HCT116 (cell line): ENCODE results near the gene SH2B2. TPM values are rescaled to one million over a fixed set of nuclear protein-coding genes. Genes with fewer than 3 reads are reported as not detected.
"Not testable (repeated sequence)": the region's sequence is repeated elsewhere in the genome, so short reads cannot be mapped to it uniquely, and the experiment has no call there.

Experiments
- ATAC-seq: fragments of 200-7000 bp; cut with Tn5 transposase; 2 replicates; pipeline ENCODE4 v1.9.1; 2020; ENCODE audit warnings: mild to moderate bottlenecking, moderate library complexity
- BruUV-seq: library from RNA; stranded (reverse); fragments of 400-500 nt; replicated peaks from 2 replicates; lab custom pipeline; 2021; lab: Mats Ljungman, UMichigan
- CTCF ChIA-PET: fragments of 300-600 bp; sonication (Branson Sonifier 250); formaldehyde crosslinking; loops from one replicate; lab custom pipeline; 2021; ENCODE audit warnings: antibody characterized with exemption; lab: Charles Lee
- POLR2A ChIA-PET: fragments of 300-600, 350-600 bp; sonication (Branson Sonifier 250); formaldehyde crosslinking; loops from one replicate; lab custom pipeline; 2021; ENCODE audit warnings: antibody characterized with exemption; lab: Charles Lee
- RAD21 ChIA-PET, 2 experiments: fragments of 300-600 bp; sonication (Branson Sonifier 250); formaldehyde crosslinking; loops; one replicate each; lab custom pipeline; 2023; ENCODE audit warnings: low total read pairs in 2 of 2; ENCODE audit not compliant: uncharacterized antibody in 2 of 2, unreplicated experiment in 2 of 2, low non-redundant PET in 1 of 2; lab: Charles Lee
- DNase-seq: peaks from one replicate; pipeline ENCODE4 v3.0.0-alpha.2; 2010; ENCODE audit warnings: low read depth, low spot score
- H2AFZ ChIP-seq: fragments of 200-600 bp; shearing (Covaris generic), sonication (generic); 2 replicates; pipeline ENCODE4 v1.6.1; 2017; ENCODE audit warnings: low read depth, mixed run types, mixed read lengths, antibody characterized with exemption, low read length; ENCODE audit not compliant: poor library complexity, severe bottlenecking
- H3K27ac ChIP-seq: 2 replicates; pipeline ENCODE4 v1.5.1; 2012; ENCODE audit warnings: low read depth, low read length
- H3K27me3 ChIP-seq: fragments of 200-600 bp; sonication (generic); 2 replicates; pipeline ENCODE4 v1.6.1; 2016; ENCODE audit warnings: mixed run types, low read length, mixed read lengths; ENCODE audit not compliant: insufficient read depth
- H3K36me3 ChIP-seq, 2 experiments: fragments of 200-500 bp in 1 of 2; fragments of 200-600 bp in 1 of 2; sonication (Bioruptor generic) in 1 of 2; sonication (generic) in 1 of 2; 2 replicates each; pipeline versions ENCODE4 v1.5.1 to v1.6.1; 2014 to 2016; ENCODE audit warnings: low read length in 2 of 2, inconsistent platforms in 1 of 2, mixed read lengths in 1 of 2, mixed run types in 1 of 2; ENCODE audit not compliant: insufficient read depth in 2 of 2, control insufficient read depth in 1 of 2
- H3K4me1 ChIP-seq, 2 experiments: fragments of 200-600 bp in 1 of 2; sonication (generic) in 1 of 2; 2 replicates each; pipeline versions ENCODE4 v1.5.1 to v1.6.1; 2012 to 2017; ENCODE audit warnings: low read length in 2 of 2, inconsistent platforms in 1 of 2, mild to moderate bottlenecking in 1 of 2, mixed read lengths in 1 of 2, mixed run types in 1 of 2, moderate library complexity in 1 of 2; ENCODE audit not compliant: insufficient read depth in 2 of 2, control insufficient read depth in 1 of 2
- H3K4me2 ChIP-seq: fragments of 200-600 bp; sonication (generic); 2 replicates; pipeline ENCODE4 v1.6.1; 2017; ENCODE audit warnings: mixed run types, low read length, mixed read lengths
- H3K4me3 ChIP-seq, 2 experiments: fragments of 200-600 bp in 1 of 2; sonication (generic) in 1 of 2; replicated peaks in 1 of 2; 2 replicates each; pipeline ENCODE4 v1.5.1; 2011 to 2016; ENCODE audit warnings: low read length in 2 of 2, control low read depth in 1 of 2, low read depth in 1 of 2, mild to moderate bottlenecking in 1 of 2, mixed read lengths in 1 of 2, mixed run types in 1 of 2
- H3K79me2 ChIP-seq: fragments of 200-600 bp; sonication (generic); 2 replicates; pipeline ENCODE4 v1.6.1; 2017; ENCODE audit warnings: mild to moderate bottlenecking, mixed run types, low read length, moderate library complexity, mixed read lengths; ENCODE audit not compliant: insufficient read depth
- H3K9ac ChIP-seq: fragments of 200-600 bp; sonication (generic); 2 replicates; pipeline ENCODE4 v1.6.1; 2016; ENCODE audit warnings: low read length, mixed read lengths
- H3K9me2 ChIP-seq: fragments of 200-600 bp; sonication (generic), shearing (Covaris generic); 2 replicates; pipeline ENCODE4 v1.6.1; 2017; ENCODE audit warnings: mixed run types, mild to moderate bottlenecking, moderate library complexity; ENCODE audit not compliant: insufficient read depth
- H3K9me3 ChIP-seq, 2 experiments: fragments of 200-500 bp in 1 of 2; fragments of 200-600 bp in 1 of 2; sonication (Bioruptor generic) in 1 of 2; sonication (generic) in 1 of 2; 2 replicates each; pipeline ENCODE4 v1.6.1; 2014 to 2017; ENCODE audit warnings: low read length in 2 of 2, mixed read lengths in 2 of 2, inconsistent platforms in 1 of 2, low read depth in 1 of 2, mild to moderate bottlenecking in 1 of 2, mixed run types in 1 of 2, moderate library complexity in 1 of 2; ENCODE audit not compliant: control insufficient read depth in 1 of 2, insufficient read depth in 1 of 2
- H4K20me1 ChIP-seq: fragments of 200-600 bp; sonication (generic), shearing (Covaris generic); 2 replicates; pipeline ENCODE4 v1.6.1; 2017; ENCODE audit warnings: mixed run types, mild to moderate bottlenecking, moderate library complexity; ENCODE audit not compliant: insufficient read depth
- CEBPB ChIP-seq: IDR thresholded peaks from 2 replicates; pipeline ENCODE4 v1.6.1; 2012; ENCODE audit warnings: low read depth
- POLR2A ChIP-seq: IDR thresholded peaks from 2 replicates; pipeline ENCODE4 v1.7.0; 2011; ENCODE audit warnings: borderline replicate concordance; ENCODE audit not compliant: insufficient read depth, insufficient read length; ENCODE audit errors: extremely low read depth
- RAD21 ChIP-seq: IDR thresholded peaks from 2 replicates; pipeline ENCODE4 v1.6.1; 2012; ENCODE audit warnings: low read depth, mild to moderate bottlenecking
- TCF7L2 ChIP-seq: IDR thresholded peaks from 2 replicates; pipeline ENCODE4 v1.7.0; 2011; ENCODE audit warnings: borderline replicate concordance, inconsistent platforms; ENCODE audit not compliant: insufficient read depth, insufficient read length; ENCODE audit errors: extremely low read depth
- intact Hi-C: fragments of 100-400 bp; cut with micrococcal nuclease; formaldehyde crosslinking; loops from 2 replicates; pipeline ENCODE4 v1.10.0; 2022
- total RNA-seq: library from RNA; stranded (reverse); gene quantifications from one replicate; pipeline ENCODE4 v1.2.1, GENCODE V29; 2021; ENCODE audit not compliant: unreplicated experiment

SH2B2 gene
- total RNA-seq, 1 experiment from 2014 or later = 11.8 TPM

DNA sequence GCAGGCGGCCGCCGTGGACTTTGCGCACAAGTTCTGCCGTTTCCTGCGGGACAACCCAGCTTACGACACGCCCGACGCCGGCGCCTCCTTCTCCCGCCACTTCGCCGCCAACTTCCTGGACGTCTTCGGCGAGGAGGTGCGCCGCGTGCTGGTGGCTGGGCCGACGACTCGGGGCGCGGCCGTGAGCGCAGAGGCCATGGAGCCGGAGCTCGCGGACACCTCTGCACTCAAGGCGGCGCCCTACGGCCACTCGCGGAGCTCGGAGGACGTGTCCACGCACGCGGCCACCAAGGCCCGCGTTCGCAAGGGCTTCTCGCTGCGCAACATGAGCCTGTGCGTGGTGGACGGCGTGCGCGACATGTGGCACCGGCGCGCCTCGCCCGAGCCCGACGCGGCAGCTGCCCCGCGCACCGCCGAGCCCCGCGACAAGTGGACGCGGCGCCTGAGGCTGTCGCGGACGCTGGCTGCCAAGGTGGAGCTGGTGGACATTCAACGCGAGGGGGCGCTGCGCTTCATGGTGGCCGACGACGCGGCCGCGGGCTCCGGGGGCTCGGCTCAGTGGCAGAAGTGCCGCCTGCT is 14.1 kb downstream of the SH2B2 start:
- no peaks in the 10 kb centered on the region for H4K20me1 ChIP-seq
- DNase-seq (no peak), ATAC-seq (no peak)
- no peaks in the 10 kb centered on the region for H3K27me3 ChIP-seq
- BruUV-seq = no TSS peak
- H3K4me1 ChIP-seq = no peaks in the 10 kb centered on the region
- H3K9ac ChIP-seq = no peak overlapping the region
- ChIA-PET CTCF (no interaction called here), POLR2A (no interaction called here), RAD21 (no interaction called here)
- no peaks in the 10 kb centered on the region for H3K79me2 ChIP-seq
- no peak overlapping the region for H3K4me2 ChIP-seq
- intact Hi-C loops = no loop called here
- H3K36me3 ChIP-seq = no peaks in the 10 kb centered on the region
- no peaks in the 10 kb centered on the region for H3K9me2 ChIP-seq
- no peak overlapping the region for H2AFZ ChIP-seq
- no peak overlapping the region for H3K27ac ChIP-seq
- no peak for TF ChIP-seq RAD21
- TF ChIP-seq TCF7L2 = no peak
- no peak for TF ChIP-seq CEBPB
- no peak for TF ChIP-seq POLR2A
- H3K4me3 ChIP-seq = no peak overlapping the region
- no peaks in the 10 kb centered on the region for H3K9me3 ChIP-seq

- H3K4me2 ChIP-seq, BruUV-seq, DNase-seq, intact Hi-C loops, H3K4me1 ChIP-seq, H4K20me1 ChIP-seq, H3K9me2 ChIP-seq, POLR2A ChIA-PET, H3K4me3 ChIP-seq, H3K79me2 ChIP-seq, RAD21 ChIA-PET, ATAC-seq, H3K36me3 ChIP-seq, H3K9ac ChIP-seq, H2AFZ ChIP-seq, H3K27ac ChIP-seq, H3K27me3 ChIP-seq, CTCF ChIA-PET, H3K9me3 ChIP-seq: not testable (repeated sequence)
Measured at GRCh38 chr7:102301367-102301766, 14.7 kb downstream of the SH2B2 start.
